ENCODE measurements around the gene AP5Z1.

Gene AP5Z1

GRCh38 chr7:4803397-4804241, 28.2 kb downstream of the AP5Z1 start:
- no peak for DNase-seq

GRCh38 chr7:4805110-4805983, 29.9 kb downstream of the AP5Z1 start:
- no peak for DNase-seq

GRCh38 chr7:4805984-4806300, 30.5 kb downstream of the AP5Z1 start:
- no peak for DNase-seq

GRCh38 chr7:4806983-4807597, 31.7 kb downstream of the AP5Z1 start:
- no peak for DNase-seq

DNA sequence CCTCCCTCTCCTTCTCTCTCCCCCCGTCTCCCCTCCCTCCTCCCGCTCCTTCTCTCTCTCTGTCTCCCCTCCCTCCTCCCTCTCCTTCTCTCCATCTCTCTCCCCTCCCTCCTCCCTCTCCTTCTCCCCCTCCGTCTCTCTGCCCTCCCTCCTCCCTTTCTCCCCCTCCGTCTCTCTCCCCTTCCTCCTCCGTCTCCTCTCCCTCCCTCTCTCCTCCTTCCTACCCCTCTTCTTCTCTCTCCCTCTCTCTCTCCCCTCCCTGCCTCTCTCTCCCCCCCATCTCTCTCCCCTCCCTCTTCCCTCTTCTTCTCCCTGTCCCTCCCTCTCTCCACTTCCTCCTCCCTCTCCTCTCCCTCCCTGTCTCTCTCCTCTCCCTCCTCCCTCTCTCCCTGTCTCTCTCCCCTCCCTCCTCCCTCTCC, 32.2 kb downstream of the AP5Z1 start:
- DNase-seq: no peak

DNA sequence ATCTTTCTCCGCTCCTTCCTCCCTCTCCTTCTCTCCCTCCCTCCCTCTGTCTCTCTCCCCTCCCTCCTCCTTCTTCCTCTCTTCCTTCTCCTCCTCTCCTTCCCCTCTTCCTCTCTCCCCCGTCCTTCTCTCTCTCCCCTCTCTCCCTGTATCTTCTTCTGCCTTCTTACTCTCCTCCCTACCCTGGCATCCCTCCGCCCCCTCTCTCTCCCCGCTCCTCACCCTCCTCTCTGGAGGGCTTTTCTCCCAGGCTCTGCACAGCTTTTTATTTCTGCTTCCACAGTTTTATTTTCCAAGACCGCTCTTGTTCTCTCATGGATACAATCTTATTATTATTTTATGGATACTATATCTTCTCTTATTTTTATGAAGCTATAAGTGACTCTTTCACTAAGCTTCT, 32.6 kb downstream of the AP5Z1 start:
- no peak for DNase-seq

- no peak for DNase-seq
Measured at GRCh38 chr7:4808565-4808964, 33.1 kb downstream of the AP5Z1 start.

GRCh38 chr7:4809091-4809591, 33.7 kb downstream of the AP5Z1 start:
- DNase-seq: peak; percentile 33

DNA sequence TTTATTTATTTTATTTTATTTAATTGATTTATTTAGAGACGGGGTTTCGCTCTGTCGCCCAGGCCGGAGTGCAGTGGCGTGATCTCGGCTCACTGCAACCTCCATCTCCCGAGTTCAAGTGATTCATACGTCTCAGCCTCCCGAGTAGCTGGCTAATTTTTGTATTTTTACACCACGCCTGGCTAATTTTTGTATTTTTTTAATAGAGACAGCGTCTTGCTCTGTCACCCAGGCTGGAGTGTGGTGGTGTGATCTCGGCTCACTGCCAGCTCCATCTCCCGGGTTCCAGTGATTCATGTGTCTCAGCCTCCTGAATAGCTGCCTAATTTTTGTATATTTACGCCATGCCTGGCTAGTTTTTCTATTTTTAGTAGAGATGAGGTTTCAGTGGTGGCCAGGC, 34.2 kb downstream of the AP5Z1 start:
- DNase-seq: no peak

GRCh38 chr7:4814433-4814832, 39.0 kb downstream of the AP5Z1 start:
- DNase-seq: no peak

- DNase-seq: no peak
Measured at GRCh38 chr7:4815121-4815520, 39.7 kb downstream of the AP5Z1 start.

DNA sequence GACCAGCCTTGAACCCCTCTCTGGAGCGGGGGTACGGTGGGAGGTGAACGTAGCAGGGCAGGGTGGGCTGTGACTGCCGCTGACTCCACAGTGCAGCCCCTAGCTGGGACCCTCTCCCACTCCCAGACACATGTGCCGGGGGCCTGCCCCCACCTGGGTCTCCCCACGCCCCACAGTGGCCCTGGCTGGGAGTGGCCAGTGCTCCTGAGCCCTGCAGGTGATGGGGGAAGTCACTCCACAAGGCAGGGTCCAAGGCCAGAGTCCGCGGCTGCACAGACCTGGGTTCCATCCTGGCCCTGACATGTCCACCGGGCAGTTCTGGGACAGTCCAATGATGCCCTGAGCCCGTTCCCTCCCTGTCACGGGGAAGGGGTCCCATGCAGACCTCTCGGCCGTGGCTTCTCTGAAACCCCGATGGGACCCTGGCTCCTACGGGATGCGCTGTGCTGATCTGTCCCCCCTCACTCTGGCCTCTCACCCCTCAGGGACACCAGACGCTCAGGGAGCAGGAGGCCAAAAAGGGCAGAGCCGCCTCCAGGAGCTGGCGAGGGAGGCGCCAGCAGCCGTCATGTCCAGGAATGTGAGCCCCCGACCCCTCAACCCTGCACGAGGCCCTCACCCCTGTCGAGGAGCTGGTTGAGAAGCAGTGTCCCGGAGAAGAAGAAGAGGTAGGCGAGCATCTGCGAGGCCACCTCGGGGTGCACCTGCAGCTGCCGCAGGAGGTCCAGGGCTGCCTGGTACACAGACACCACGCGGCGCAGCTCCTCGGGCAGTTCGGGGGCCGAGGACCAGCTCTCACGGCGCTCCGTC, 40.4 kb downstream of the AP5Z1 start:
- DNase-seq: no peak

DNA sequence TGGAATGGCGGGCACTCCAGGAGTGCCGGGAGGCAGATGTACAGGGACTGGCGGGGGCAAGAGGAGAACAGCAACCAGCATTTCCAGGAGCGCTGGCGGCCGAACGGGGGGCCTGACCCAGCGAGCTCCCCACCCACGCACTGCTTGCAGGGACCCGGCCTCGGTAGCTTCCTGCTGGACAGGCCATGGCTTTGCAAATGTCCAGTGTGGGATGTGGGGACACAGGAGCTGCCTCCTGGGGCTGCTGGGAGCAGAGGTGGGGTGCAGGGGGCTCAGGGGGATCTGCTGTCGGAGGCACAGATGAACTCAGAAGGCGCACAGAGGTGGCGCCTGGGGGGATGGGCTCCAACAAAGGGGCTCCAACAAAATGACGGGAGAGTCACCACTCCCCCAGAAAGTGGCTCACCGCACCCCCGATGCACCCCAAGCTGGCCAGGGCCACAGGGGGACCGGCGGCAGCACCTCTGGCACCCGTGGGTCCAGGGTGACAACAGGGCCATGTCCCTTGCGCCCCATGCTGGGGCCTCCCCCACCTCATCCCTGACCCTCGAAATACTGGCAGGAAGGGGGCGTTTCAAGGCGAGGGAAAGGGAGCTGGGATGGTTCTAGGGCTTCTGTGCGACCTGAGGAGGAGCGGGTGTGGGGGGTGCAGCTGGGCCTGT, 41.1 kb downstream of the AP5Z1 start:
- DNase-seq: no peak

GRCh38 chr7:4817178-4817901, 41.9 kb downstream of the AP5Z1 start:
- DNase-seq: no peak

- DNase-seq: no peak
Measured at GRCh38 chr7:4818000-4818794, 42.8 kb downstream of the AP5Z1 start.

- DNase-seq: no peak
Measured at GRCh38 chr7:4819560-4820404, 44.4 kb downstream of the AP5Z1 start.

DNA sequence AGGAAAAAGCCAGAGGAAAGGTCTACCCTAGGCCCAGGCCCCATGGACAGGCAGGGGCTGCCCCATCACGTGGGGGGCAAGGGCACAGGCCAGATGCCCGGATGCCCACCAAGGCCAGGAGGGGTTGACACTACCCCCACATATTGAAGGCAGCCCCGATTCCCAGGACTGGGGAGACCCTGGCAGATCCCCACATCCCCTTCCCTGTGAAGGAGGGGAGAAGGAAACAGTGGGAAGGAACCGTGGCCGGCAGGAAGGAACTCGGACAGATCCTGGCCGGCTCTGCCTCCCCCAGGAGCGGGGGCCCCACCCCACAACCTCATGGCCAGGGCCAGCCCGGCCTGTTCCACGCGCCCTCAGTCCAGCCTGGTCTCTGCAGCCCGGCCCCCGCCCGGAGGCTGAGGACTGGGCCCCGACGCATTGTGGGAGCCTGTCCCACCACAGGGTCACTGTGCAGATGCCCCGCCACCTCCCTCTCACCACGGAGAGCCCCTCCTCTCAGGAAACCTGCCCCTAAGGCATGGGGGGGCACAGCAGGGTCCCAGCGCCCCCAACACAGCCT, 45.1 kb downstream of the AP5Z1 start:
- DNase-seq: no peak

DNA sequence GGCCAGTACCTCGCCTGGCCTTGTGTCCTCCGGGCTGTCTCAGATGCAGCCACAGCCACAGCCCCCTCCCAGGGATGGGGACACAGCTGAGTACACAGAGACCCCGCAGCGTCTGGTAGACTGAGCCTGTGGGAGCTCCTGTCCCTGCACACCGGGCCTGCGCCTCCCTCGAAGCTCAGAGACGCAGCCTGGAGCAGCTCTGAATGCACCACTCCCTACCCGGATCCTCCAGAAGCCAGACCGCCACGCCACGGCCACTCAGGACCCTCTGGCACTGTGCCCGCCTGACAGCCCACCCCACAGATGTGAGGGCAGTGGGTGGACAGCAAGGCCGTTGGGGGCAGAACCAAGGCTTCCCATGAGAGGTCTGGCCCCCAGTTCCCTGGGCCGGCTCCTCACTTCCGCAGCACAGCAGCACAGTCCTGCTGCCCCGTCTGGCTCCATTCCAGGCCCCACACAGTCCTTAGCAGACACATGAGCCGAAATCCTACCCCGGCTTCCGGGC, 45.6 kb downstream of the AP5Z1 start:
- DNase-seq: no peak

- DNase-seq: no peak
Measured at GRCh38 chr7:4822677-4823076, 47.3 kb downstream of the AP5Z1 start.
